Fibroblast of pulmonary artery (primary cell): ENCODE results near the gene HPN.

Experiments
- DNase-seq: peaks from one replicate; pipeline ENCODE4 v3.0.0-alpha.2; 2010; ENCODE audit warnings: low read depth
- H3K4me3 ChIP-seq: replicated peaks from 2 replicates; pipeline ENCODE4 v1.5.1; 2011; ENCODE audit warnings: low read depth, mild to moderate bottlenecking, control low read depth, low read length, moderate library complexity
- TF ChIP-seq, protein P1 (sequence below): IDR thresholded peaks from 2 replicates; pipeline ENCODE4 v1.5.1; 2011; ENCODE audit warnings: mild to moderate bottlenecking, control low read depth, low read length, inconsistent platforms; ENCODE audit errors: missing control alignments

The HPN gene

GRCh38 chr19:35104361-35104760 lies 62.8 kb downstream of the HPN start:
- TF ChIP-seq, protein P1, sequence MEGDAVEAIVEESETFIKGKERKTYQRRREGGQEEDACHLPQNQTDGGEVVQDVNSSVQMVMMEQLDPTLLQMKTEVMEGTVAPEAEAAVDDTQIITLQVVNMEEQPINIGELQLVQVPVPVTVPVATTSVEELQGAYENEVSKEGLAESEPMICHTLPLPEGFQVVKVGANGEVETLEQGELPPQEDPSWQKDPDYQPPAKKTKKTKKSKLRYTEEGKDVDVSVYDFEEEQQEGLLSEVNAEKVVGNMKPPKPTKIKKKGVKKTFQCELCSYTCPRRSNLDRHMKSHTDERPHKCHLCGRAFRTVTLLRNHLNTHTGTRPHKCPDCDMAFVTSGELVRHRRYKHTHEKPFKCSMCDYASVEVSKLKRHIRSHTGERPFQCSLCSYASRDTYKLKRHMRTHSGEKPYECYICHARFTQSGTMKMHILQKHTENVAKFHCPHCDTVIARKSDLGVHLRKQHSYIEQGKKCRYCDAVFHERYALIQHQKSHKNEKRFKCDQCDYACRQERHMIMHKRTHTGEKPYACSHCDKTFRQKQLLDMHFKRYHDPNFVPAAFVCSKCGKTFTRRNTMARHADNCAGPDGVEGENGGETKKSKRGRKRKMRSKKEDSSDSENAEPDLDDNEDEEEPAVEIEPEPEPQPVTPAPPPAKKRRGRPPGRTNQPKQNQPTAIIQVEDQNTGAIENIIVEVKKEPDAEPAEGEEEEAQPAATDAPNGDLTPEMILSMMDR: no peak
- no peak overlapping the region for H3K4me3 ChIP-seq
- no peak for DNase-seq

DNA sequence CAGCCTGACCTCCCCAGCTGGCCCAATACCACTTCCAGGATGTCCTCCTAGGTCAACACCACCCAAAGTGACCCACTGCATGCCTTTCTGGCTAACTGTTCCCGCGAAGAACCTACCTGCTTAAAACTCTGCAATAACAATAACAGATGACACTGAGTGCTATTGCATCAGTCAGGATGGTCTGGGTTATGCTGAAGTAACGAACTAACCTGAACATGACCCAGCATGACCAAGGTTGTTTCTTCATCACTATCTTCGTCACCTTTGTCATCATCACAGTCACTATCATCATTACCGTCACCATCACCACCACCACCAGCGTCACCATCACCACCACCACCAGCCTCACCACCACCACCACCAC lies 63.5 kb downstream of the HPN start:
- no peak for DNase-seq
- TF ChIP-seq, protein P1: no peak
- no peak overlapping the region for H3K4me3 ChIP-seq

- TF ChIP-seq, protein P1: no peak
- H3K4me3 ChIP-seq: no peak overlapping the region
- DNase-seq: no peak
Observed at GRCh38 chr19:35105411-35106290, 64.1 kb downstream of the HPN start.

DNA sequence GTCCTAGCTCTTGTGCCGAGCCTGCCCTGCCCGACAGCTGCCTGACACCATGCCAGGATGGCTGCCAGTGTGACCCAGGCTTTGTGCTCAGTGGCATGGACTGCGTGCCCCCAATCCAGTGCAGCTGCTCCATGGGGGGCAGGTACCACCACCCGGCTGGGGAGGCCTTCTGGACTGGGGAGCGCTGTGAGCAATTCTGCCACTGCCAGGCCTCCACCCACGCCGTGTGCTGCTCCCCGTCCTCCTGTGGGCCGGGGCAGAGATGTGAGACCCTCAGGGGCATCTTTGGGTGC lies 64.7 kb downstream of the HPN start:
- TF ChIP-seq, protein P1: no peak
- no peak overlapping the region for H3K4me3 ChIP-seq
- no peak for DNase-seq

DNA sequence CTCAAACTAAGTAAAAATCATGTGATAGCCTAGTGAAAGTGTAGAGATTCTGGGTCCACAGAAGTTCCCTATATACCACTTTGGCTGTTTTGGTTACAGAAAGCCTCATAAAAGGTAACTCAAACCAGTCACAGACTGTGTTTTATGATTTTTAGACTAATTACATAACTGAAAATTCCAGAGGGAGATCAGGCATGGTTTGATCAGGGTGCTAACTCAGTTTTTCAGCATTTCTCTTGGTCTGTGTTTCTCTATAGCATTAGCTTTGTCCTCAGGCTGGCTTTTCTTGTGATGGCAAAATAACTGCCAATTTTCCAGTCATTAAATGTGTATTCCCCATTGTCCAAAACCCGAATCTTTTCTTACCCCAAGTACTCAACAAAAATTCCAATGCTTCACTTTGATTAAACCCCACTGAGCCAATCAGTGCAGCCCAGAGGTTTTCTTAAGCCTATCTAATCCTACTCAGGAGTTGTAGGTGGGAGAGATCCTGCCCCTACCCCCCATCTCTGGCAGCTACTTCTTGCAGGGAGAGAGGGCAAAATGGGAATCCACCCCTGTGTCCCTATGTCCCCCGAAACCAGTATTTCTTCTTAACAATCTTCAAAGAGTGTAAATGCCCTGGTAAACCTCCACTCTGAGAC lies 65.5 kb downstream of the HPN start:
- TF ChIP-seq, protein P1: no peak
- H3K4me3 ChIP-seq: no peak overlapping the region
- DNase-seq: no peak

- peak; percentile 58 for DNase-seq
- no peak overlapping the region for H3K4me3 ChIP-seq
- TF ChIP-seq, protein P1: no peak
Observed at GRCh38 chr19:35107545-35107944, 66.0 kb downstream of the HPN start.
